Astrocyte of the cerebellum (primary cell): ENCODE results near the gene ABCA13.
"Not testable (repeated sequence)": the region's sequence is repeated elsewhere in the genome, so short reads cannot be mapped to it uniquely, and the experiment has no call there.

ENCODE experiments used
- DNase-seq: peaks from one replicate; pipeline ENCODE4 v3.0.0-alpha.2; 2011; ENCODE audit warnings: low read depth
- H3K4me3 ChIP-seq: 2 replicates; pipeline ENCODE4 v1.5.1; 2011; ENCODE audit warnings: mild to moderate bottlenecking, low read depth, low read length, moderate library complexity
- CTCF ChIP-seq: IDR thresholded peaks from 2 replicates; pipeline ENCODE4 v1.5.1; 2012; ENCODE audit warnings: low read length, low read depth, moderate library complexity, mild to moderate bottlenecking; ENCODE audit errors: missing control alignments
- in situ Hi-C: cut with HindIII; loops from 2 replicates; pipeline ENCODE4 v1.10.0; 2017; ENCODE audit warnings: low sequenced_read_pairs

The ABCA13 gene

GRCh38 chr7:48140001-48140681 is 31.1 kb upstream of the ABCA13 start:
- DNase-seq: no peak
- no peak for TF ChIP-seq CTCF
- no peak overlapping the region for H3K4me3 ChIP-seq
- in situ Hi-C loops: no loop called here

GRCh38 chr7:48141521-48141920 is 29.7 kb upstream of the ABCA13 start:
- TF ChIP-seq CTCF: no peak
- in situ Hi-C loops: no loop called here
- no peak overlapping the region for H3K4me3 ChIP-seq
- no peak for DNase-seq

GRCh38 chr7:48144291-48144768 is 26.9 kb upstream of the ABCA13 start:
- in situ Hi-C loops: no loop called here
- TF ChIP-seq CTCF: no peak
- H3K4me3 ChIP-seq: no peak overlapping the region
- no peak for DNase-seq

- no peak for TF ChIP-seq CTCF
- in situ Hi-C loops: no loop called here
Measured at GRCh38 chr7:48147078-48147591, 24.1 kb upstream of the ABCA13 start.

GRCh38 chr7:48147690-48148089 is 23.6 kb upstream of the ABCA13 start:
- in situ Hi-C loops, H3K4me3 ChIP-seq, DNase-seq: not testable (repeated sequence)

More at GRCh38 chr7:48147078-48147591, 24.1 kb upstream of the ABCA13 start:
- no peak for DNase-seq
- no peak overlapping the region for H3K4me3 ChIP-seq

GRCh38 chr7:48148311-48148710 is 22.9 kb upstream of the ABCA13 start:
- no peak for DNase-seq
- in situ Hi-C loops: no loop called here
- no peak for TF ChIP-seq CTCF

GRCh38 chr7:48149058-48149457 is 22.2 kb upstream of the ABCA13 start:
- H3K4me3 ChIP-seq: no peak overlapping the region
- in situ Hi-C loops: no loop called here
- no peak for TF ChIP-seq CTCF
- DNase-seq: no peak

More at GRCh38 chr7:48148311-48148710, 22.9 kb upstream of the ABCA13 start:
- no peak overlapping the region for H3K4me3 ChIP-seq
